ENCODE data around the gene KRTAP6-3.

Gene KRTAP6-3

GRCh38 chr21:30628109-30628508 lies 35.9 kb downstream of the KRTAP6-3 start:
- no peak for DNase-seq

- DNase-seq = no peak
These were observed 37.0 kb downstream of the KRTAP6-3 start for GRCh38 chr21:30629200-30629599.

- no peak for DNase-seq
These were observed 42.7 kb downstream of the KRTAP6-3 start, which contains the start of gene KRTAP20-2 for GRCh38 chr21:30634906-30635305. KRTAP20-2 (plus strand) TSS chr21:30635206; CDS start chr21:30635264, 58 bp downstream.

GRCh38 chr21:30638686-30639085 lies 46.4 kb downstream of the KRTAP6-3 start:
- no peak for DNase-seq

GRCh38 chr21:30642564-30642963 lies 50.3 kb downstream of the KRTAP6-3 start, which contains the start of gene KRTAP20-3:
KRTAP20-3 (plus strand) TSS chr21:30642864.
- DNase-seq = no peak

Data from stimulated activated CD4-positive, alpha-beta T cell treated with anti-CD3 and anti-CD28 coated beads, Interleukin-2, amount 100 ng/mL, for 48 hours (primary cell).